Caco-2 (cell line): ENCODE data around the gene MINK1. TPM values are rescaled to one million over a fixed set of nuclear protein-coding genes. Genes with fewer than 3 reads are reported as not detected.

Experiments used
- BruUV-seq: library from RNA; stranded (reverse); fragments of 400-500 nt; replicated peaks from 2 replicates; lab custom pipeline; 2021; lab: Mats Ljungman, UMichigan
- CTCF ChIA-PET: fragments of 300-600 bp; sonication (Branson Sonifier 250); formaldehyde crosslinking; loops from one replicate; lab custom pipeline; 2022; ENCODE audit warnings: antibody characterized with exemption; lab: Charles Lee
- POLR2A ChIA-PET: fragments of 300-600 bp; sonication (Branson Sonifier 250); formaldehyde crosslinking; loops from one replicate; lab custom pipeline; 2022; ENCODE audit warnings: antibody characterized with exemption; lab: Charles Lee
- DNase-seq, 2 experiments: peaks; one replicate each; pipeline versions ENCODE4 v3.0.0 to v3.0.0-alpha.2; 2020 to 2022
- H3K27me3 ChIP-seq: replicated peaks from 2 replicates; pipeline ENCODE4 v1.6.0; 2011; ENCODE audit warnings: low read length; ENCODE audit not compliant: control insufficient read depth, insufficient read depth
- H3K36me3 ChIP-seq: 2 replicates; pipeline ENCODE4 v1.5.1; 2011; ENCODE audit warnings: low read length; ENCODE audit not compliant: control insufficient read depth, insufficient read depth
- H3K4me1 ChIP-seq: fragments of 250-450 bp; sonication (Bioruptor Pico); 2 replicates; pipeline ENCODE4 v1.5.1; 2020; ENCODE audit warnings: mild to moderate bottlenecking
- H3K4me3 ChIP-seq: 2 replicates; pipeline ENCODE4 v1.5.1; 2011; ENCODE audit warnings: low read depth, mild to moderate bottlenecking, control low read depth, low read length
- H3K9me3 ChIP-seq: fragments of 250-450 bp; sonication (Bioruptor Pico); 2 replicates; pipeline ENCODE4 v1.5.1; 2020; ENCODE audit warnings: mild to moderate bottlenecking, moderate library complexity
- H3K27ac Mint-ChIP-seq: one replicate; pipeline ENCODE4 v1.8.0; 2022; ENCODE audit warnings: mixed read lengths; ENCODE audit not compliant: unreplicated experiment
- H3K27me3 Mint-ChIP-seq: one replicate; pipeline ENCODE4 v1.8.0; 2022; ENCODE audit warnings: mixed read lengths; ENCODE audit not compliant: insufficient read depth, unreplicated experiment
- H3K36me3 Mint-ChIP-seq: one replicate; pipeline ENCODE4 v1.8.0; 2022; ENCODE audit warnings: mild to moderate bottlenecking, mixed read lengths; ENCODE audit not compliant: insufficient read depth, unreplicated experiment
- H3K4me1 Mint-ChIP-seq: one replicate; pipeline ENCODE4 v1.8.0; 2022; ENCODE audit warnings: low read depth, mixed read lengths; ENCODE audit not compliant: unreplicated experiment
- H3K4me3 Mint-ChIP-seq: one replicate; pipeline ENCODE4 v1.8.0; 2022; ENCODE audit warnings: mild to moderate bottlenecking, moderate library complexity, mixed read lengths; ENCODE audit not compliant: unreplicated experiment
- H3K9me3 Mint-ChIP-seq: one replicate; pipeline ENCODE4 v1.8.0; 2022; ENCODE audit warnings: mixed read lengths; ENCODE audit not compliant: unreplicated experiment
- intact Hi-C: fragments of 100-400 bp; cut with micrococcal nuclease; formaldehyde crosslinking; loops from one replicate; pipeline ENCODE4 v1.10.0; 2022; ENCODE audit not compliant: unreplicated experiment
- total RNA-seq: library from RNA; stranded (reverse); gene quantifications from 2 replicates; pipeline ENCODE4 v1.2.3, GENCODE V29; 2022
- TF ChIP-seq, protein P1 (sequence below), 2 experiments: fragments of 200-600 bp in 1 of 2; IDR thresholded peaks; 1 replicate in 1 of 2; 2 replicates in 1 of 2; pipeline versions ENCODE4 v1.5.1 to v1.8.0; 2011 to 2022; ENCODE audit warnings: antibody characterized with exemption in 1 of 2, control low read depth in 1 of 2, inconsistent platforms in 1 of 2, low read depth in 1 of 2, low read length in 1 of 2, mild to moderate bottlenecking in 1 of 2, moderate library complexity in 1 of 2; ENCODE audit not compliant: insufficient read depth in 1 of 2, severe bottlenecking in 1 of 2, unreplicated experiment in 1 of 2

The MINK1 gene
- total RNA-seq, 1 experiment from 2014 or later = 47.7 TPM

DNA sequence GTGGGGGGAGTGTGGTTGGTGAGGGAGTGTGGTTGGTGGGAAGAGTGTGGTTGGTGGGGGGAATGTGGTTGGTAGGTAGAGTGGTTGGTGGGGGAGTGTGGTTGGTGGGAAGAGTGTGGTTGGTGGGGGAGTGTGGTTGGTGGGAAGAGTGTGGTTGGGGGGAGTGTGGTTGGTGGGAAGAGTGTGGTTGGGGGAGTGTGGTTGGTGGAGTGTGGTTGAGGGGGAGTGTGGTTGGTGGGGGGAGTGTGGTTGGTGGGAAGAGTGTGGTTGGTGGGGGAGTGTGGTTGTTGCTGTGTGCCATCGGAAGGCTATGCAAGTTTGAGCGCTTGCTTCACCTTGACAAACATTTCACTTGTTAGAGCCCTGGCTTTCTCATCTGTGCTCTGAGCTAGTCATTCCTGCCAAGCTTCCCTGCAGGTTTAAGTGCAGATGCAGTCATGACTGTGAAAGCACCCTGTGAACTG lies 20.1 kb downstream of the MINK1 start:
- BruUV-seq = no TSS peak
- H3K9me3 Mint-ChIP-seq = no peaks in the 10 kb centered on the region
- Histone ChIP-seq H3K4me1 (peaks cover 22% of the 10 kb centered on the region), H3K27me3 (no peaks in the 10 kb centered on the region), H3K4me3 (no peak overlapping the region), H3K36me3 (no peaks in the 10 kb centered on the region), H3K9me3 (no peaks in the 10 kb centered on the region)
- DNase-seq = no peak
- POLR2A ChIA-PET = no interaction called here
- H3K36me3 Mint-ChIP-seq = peaks cover 18% of the 10 kb centered on the region
- H3K4me1 Mint-ChIP-seq = peaks cover 29% of the 10 kb centered on the region
- no peak overlapping the region for H3K27ac Mint-ChIP-seq
- intact Hi-C loops = no loop called here
- H3K4me3 Mint-ChIP-seq = no peak overlapping the region
- CTCF ChIA-PET = no interaction called here
- TF ChIP-seq, protein P1, sequence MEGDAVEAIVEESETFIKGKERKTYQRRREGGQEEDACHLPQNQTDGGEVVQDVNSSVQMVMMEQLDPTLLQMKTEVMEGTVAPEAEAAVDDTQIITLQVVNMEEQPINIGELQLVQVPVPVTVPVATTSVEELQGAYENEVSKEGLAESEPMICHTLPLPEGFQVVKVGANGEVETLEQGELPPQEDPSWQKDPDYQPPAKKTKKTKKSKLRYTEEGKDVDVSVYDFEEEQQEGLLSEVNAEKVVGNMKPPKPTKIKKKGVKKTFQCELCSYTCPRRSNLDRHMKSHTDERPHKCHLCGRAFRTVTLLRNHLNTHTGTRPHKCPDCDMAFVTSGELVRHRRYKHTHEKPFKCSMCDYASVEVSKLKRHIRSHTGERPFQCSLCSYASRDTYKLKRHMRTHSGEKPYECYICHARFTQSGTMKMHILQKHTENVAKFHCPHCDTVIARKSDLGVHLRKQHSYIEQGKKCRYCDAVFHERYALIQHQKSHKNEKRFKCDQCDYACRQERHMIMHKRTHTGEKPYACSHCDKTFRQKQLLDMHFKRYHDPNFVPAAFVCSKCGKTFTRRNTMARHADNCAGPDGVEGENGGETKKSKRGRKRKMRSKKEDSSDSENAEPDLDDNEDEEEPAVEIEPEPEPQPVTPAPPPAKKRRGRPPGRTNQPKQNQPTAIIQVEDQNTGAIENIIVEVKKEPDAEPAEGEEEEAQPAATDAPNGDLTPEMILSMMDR (IDR thresholded peaks at IDR 0.05; ENCODE audit: insufficient read depth in 1 of 2, low read depth in 1 of 2, low read length in 1 of 2, severe bottlenecking in 1 of 2, unreplicated experiment in 1 of 2) = no peak
- H3K27me3 Mint-ChIP-seq = no peaks in the 10 kb centered on the region

DNA sequence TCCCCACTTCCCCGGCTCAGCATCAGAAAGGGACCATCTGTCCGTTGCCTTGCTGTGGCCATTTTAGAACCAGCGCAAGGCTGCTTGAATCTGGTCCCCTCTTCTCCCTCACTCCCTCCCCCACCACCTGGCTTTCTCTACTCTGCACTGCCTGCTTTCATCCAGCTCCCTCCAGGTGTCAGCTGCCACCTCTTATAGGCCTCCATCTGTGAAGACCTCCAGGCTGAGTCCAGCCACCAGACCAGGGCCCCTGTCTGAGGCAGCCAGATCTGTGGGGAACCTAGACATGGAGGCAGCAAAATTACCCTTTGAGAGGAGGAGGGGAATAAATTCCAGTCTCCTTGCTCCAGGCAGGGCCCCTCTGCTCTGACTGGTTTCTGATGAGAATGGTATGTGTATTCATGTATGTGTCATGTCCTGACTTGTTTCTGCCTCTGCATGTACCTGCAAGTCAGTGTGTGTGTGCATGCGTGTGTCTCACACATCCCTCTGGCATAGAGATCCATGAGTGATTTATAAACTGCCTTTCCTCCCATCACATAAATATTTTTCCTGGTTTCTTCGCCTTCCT lies 21.1 kb downstream of the MINK1 start:
- ChIA-PET CTCF (no interaction called here), POLR2A (no interaction called here)
- Mint-ChIP-seq H3K27ac (peak overlapping the region; percentile 54), H3K36me3 (peaks cover 18% of the 10 kb centered on the region), H3K9me3 (no peaks in the 10 kb centered on the region), H3K4me3 (peak overlapping the region; percentile 0), H3K4me1 (peaks cover 29% of the 10 kb centered on the region), H3K27me3 (no peaks in the 10 kb centered on the region)
- peak; percentile 50 to 70 for DNase-seq
- BruUV-seq = no TSS peak
- intact Hi-C loops = no loop called here
- Histone ChIP-seq H3K9me3 (no peaks in the 10 kb centered on the region), H3K27me3 (no peaks in the 10 kb centered on the region), H3K36me3 (no peaks in the 10 kb centered on the region), H3K4me1 (peaks cover 14% of the 10 kb centered on the region), H3K4me3 (no peak overlapping the region)
- TF ChIP-seq, protein P1 (IDR thresholded peaks at IDR 0.05; ENCODE audit: insufficient read depth in 1 of 2, low read depth in 1 of 2, low read length in 1 of 2, severe bottlenecking in 1 of 2, unreplicated experiment in 1 of 2) = no peak

DNA sequence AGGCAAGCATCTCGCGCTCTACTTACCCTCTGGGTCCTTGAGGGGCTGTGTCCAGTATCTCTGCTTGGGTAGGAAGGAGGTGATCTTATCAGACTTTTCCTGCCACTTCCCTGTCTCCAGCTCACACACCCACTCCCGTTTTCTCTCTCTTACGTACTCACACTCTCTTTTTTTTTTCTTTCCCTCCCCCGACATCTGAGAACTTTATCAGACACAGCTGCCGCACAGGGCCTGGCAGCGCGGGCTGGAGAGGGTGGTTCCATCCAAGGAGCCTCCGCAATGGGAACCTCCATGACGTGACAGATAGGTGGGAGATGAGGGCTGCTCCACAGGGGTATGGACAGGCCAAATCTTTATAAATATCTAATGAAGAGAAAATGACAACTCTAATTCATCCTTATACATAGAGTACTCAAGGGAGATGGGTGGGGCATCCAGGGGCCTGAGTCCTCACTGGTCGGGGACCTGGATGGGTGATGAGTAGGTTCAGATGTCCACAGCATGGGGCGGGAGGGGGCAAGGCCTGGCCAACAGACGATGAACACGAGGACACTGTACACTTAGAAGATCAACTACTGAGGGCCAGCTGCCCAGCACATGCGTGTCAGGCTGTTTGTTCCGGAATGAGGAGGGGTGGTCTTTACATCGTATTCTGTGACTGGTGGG lies 23.3 kb downstream of the MINK1 start:
- CTCF ChIA-PET = no interaction called here
- BruUV-seq = no TSS peak
- H3K27ac Mint-ChIP-seq = no peak overlapping the region

More for the DNA sequence above, 23.3 kb downstream of the MINK1 start:
- Histone ChIP-seq H3K4me1 (peaks cover 14% of the 10 kb centered on the region), H3K9me3 (no peaks in the 10 kb centered on the region), H3K4me3 (no peak overlapping the region), H3K36me3 (no peaks in the 10 kb centered on the region), H3K27me3 (no peaks in the 10 kb centered on the region)
- no peak for DNase-seq
- Mint-ChIP-seq H3K4me3 (no peak overlapping the region), H3K9me3 (no peaks in the 10 kb centered on the region), H3K4me1 (peaks cover 19% of the 10 kb centered on the region), H3K27me3 (no peaks in the 10 kb centered on the region), H3K36me3 (peaks cover 18% of the 10 kb centered on the region)
- TF ChIP-seq, protein P1 (IDR thresholded peaks at IDR 0.05; ENCODE audit: insufficient read depth in 1 of 2, low read depth in 1 of 2, low read length in 1 of 2, severe bottlenecking in 1 of 2, unreplicated experiment in 1 of 2) = no peak
- POLR2A ChIA-PET = no interaction called here
- intact Hi-C loops = no loop called here
